GM18861 (cell line): ENCODE data around the gene ANKRD11.
A peak's percentile ranks its signal among the peaks of the same experiment; 100 is the strongest.
"Not testable (repeated sequence)": the region's sequence is repeated elsewhere in the genome, so short reads cannot be mapped to it uniquely, and the experiment has no call there.

Source experiments
- ATAC-seq: cut with Tn5 transposase; IDR thresholded peaks from one replicate; pipeline ENCODE4 v1.9.1; 2021; ENCODE audit not compliant: unreplicated experiment

ANKRD11 gene

GRCh38 chr16:89482150-89482816, 8.1 kb downstream of the ANKRD11 start:
- no peak for ATAC-seq

DNA sequence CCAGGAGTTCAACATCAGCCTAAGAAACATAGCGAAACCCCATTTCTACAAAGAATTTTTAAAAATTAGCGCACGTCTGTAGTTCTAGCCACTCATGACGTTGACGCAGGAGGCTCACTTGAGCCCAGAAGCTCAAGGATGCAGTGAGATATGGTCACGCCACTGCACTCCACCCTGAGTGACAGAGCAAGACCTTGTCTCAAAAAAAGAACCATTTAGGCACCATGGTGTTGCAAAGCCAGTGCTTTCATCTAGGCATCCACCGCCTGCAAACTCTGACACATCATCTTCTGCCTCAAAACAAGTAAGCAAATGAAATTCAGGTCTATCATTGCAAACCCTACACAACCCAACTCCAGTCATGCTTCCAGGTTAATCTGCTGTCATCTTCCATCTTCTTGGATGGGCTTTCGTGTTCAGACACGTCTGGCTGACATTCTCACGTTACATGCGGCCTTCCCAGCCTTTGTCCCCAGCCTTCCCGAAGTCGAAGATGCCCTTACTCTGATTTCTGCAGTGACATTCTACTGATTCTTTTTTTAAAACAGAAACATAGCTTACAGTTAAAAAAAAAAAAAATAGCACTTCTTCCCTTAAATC, 8.9 kb downstream of the ANKRD11 start:
- ATAC-seq: no peak

- no peak for ATAC-seq
Measured at GRCh38 chr16:89478576-89479221, 11.7 kb downstream of the ANKRD11 start.

DNA sequence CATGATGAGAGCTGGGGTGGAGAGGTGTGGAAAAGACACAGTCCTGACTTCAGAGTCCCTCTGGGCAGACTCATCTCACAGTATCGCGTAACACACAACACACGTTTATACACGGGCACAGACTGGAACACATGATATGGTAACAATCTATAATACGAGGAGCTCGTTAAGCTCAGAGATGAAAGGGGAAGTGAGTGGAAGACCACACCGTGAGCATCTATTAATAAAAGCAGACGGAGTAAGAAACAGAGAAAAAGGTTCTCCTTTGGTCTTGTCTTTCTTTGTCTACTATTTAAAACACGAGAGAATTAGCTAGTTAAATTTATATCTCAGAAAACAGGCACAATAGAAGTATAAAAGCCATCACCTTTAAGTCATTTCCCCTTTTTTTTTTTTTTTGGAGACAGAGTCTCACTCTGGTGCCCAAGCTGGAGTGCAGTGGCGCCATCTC, 13.5 kb downstream of the ANKRD11 start:
- peak; percentile 66 for ATAC-seq

DNA sequence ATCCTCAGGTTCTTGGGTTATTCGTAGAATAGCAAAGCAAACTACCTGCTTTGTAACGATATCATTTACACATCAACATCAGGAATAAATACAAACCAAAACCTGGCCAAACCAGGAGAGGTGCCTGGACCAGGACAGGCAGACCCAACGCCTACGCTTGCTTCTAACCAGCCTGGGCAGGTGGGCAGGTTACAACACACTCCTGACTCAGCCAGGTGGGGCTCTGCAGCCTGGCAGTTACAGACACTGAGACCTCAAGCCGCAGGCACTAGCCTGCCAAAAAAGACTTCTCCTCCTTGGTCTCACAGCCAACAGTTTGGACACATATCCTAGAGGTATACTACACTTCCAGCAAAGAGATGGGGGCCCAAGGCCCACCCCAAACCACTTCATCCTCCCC, 14.0 kb downstream of the ANKRD11 start:
- peak; percentile 21 for ATAC-seq

DNA sequence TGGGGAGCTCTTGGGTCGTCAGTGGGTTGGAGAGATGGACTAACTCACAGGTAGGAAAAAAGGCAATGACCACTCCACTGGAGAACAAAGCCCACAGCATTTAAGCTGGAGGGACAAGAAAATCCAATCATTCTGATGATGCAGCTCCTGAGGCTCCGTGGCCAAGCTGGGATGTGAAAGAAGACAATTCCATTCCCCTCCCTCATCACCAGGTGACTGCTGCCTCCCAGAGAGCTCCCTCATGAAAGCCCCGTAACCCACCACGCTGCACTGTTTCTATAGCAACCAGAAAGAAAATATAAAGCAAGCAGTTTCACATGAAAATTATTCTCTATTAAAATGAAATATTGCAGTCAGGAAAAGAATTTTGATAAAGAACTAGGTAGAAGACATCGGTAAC, 15.2 kb downstream of the ANKRD11 start:
- ATAC-seq: no peak

- no peak for ATAC-seq
Measured at GRCh38 chr16:89473791-89474414, 16.5 kb downstream of the ANKRD11 start.

DNA sequence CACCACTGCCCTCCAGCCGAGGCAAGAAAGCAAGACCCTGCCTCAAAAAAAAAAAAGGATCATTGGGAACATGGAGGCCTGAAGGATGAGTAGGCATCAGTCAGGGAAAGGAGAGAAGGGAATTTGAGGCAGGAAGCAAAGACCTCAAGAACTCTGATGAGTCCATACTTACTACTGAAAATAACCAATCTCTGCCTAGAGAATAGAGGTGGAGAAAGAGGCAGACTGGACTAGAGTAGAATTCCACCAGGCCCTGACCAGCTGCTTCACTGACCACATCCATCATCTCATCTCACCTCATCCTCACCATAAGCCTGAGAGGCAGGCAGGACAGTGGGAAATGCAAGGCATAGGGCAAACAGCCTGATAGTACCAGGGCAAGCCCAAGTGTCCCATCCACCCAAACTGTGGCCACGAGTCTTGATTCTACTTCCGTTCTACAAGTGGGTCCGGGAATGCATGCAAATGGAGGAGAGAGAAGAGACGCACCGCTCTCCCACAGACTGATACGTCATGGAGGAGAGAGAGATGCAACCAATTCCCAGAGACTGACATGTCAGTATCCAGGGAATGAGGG, 17.1 kb downstream of the ANKRD11 start:
- no peak for ATAC-seq

DNA sequence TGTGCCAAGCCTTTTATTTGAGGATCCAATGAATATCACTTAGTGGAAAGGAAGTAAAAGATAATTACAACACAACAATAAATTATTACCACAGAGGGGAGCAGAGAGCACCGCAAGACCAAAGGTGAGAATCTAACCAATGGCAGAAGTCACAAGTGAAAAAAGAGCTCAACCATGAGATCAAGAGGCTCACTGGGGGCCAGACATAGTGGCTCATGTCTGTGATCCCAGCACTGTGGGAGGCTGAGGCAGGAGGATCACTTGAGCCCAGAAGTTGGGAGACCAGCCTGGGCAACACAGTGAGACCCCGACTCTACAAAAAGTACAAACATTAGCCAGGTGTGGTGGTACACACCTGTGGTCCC, 17.7 kb downstream of the ANKRD11 start:
- ATAC-seq: no peak

- ATAC-seq: no peak
Measured at GRCh38 chr16:89467382-89467781, 23.0 kb downstream of the ANKRD11 start.

DNA sequence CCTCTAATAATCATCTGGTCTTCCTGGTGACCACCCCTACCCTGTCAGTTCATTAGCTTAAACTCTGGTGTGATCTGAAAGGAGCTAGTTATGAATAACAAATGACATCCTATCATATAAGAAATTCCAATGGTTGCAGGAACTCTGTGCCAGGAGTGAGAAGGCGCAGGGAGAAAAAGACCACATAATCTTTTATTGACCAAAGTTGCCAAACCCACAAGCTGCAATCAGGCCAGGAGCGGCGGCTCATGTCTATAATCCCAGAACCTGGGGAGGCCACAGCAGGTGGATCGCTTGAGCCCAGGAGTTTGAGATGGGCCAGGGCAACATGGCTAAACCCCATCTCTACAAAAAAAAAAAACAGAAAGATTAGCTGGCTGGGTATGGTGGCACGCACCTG, 23.4 kb downstream of the ANKRD11 start:
- no peak for ATAC-seq

GRCh38 chr16:89463312-89463711, 27.0 kb downstream of the ANKRD11 start:
- not testable (repeated sequence) for ATAC-seq

DNA sequence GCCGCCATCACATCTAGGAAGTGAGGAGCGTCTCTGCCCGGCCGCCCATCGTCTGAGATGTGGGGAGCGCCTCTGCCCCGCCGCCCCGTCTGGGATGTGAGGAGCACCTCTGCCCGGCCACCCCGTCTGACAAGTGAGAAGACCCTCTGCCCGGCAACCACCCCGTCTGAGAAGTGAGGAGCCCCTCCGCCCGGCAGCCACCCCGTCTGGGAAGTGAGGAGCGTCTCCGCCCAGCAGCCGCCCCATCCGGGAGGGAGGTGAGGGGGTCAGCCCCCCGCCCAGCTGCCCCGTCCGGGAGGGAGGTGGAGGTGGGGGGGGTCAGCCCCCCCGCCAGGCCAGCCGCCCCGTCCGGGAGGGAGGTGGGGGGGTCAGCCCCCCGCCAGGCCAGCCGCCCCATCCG, 27.7 kb downstream of the ANKRD11 start:
- ATAC-seq: not testable (repeated sequence)

DNA sequence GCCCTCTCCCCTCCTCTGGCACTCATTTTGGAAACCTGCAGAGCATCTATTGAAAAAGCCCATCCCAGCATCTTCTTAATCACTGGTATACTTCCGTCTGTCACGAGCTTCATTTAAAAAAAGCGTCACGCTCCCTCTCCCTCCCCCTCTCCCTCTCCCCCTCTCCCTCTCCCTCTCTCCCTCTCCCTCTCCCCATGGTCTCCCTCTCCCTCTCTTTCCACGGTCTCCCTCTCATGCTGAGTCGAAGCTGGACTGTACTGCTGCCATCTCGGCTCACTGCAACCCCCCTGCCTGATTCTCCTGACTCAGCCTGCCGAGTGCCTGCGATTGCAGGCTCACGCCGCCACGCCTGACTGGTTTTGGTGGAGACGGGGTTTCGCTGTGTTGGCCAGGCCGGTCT, 28.5 kb downstream of the ANKRD11 start:
- not testable (repeated sequence) for ATAC-seq

GRCh38 chr16:89460556-89460955, 29.8 kb downstream of the ANKRD11 start:
- ATAC-seq: no peak

DNA sequence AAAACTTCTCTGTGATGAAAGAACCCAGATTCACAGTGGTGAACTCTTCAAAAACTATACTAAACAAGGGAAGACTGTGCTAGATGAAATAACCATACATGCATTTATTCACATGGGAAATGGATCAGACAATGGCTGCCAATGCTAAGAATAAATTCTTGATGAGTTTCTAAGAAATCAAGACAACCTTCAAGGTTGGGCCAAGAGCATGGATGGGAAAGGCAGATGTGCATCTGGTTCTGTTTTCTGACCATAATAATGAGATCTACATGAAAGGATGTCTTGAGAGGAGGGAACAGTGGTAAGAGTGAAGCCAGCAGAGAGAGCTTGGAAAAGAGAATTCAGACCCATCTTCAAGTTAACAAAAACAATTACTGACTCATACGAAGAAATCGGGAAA, 31.4 kb downstream of the ANKRD11 start:
- ATAC-seq: no peak

GRCh38 chr16:89458551-89458950, 31.8 kb downstream of the ANKRD11 start:
- no peak for ATAC-seq

- ATAC-seq: no peak
Measured at GRCh38 chr16:89456419-89456959, 33.9 kb downstream of the ANKRD11 start.

DNA sequence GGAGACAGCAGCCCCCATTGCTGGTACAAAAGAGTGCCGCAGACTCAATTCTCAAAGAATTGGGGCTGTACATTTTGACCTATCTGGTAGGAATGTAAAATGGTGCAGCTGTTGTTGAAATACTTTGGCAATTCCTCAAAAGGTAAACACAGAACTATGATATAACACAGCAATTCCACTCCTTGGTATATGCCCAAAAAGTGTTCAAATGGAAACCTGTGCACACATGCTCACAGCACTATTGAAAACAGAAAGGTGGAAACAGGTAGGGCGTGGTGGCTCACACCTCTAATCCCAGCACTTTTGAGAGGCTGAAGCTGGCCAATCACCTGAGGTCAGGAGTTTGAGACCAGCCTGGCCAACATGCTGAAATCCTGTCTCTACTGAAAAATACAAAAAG, 34.7 kb downstream of the ANKRD11 start:
- ATAC-seq: no peak

GRCh38 chr16:89455178-89455577, 35.2 kb downstream of the ANKRD11 start:
- ATAC-seq: no peak

- ATAC-seq: not testable (repeated sequence)
Measured at GRCh38 chr16:89454378-89455125, 35.8 kb downstream of the ANKRD11 start.
